CD14-positive monocyte (primary cell): Measurements from ENCODE around the gene COL21A1. TPM values are rescaled to one million over a fixed set of nuclear protein-coding genes. Genes with fewer than 3 reads are reported as not detected.

Experiments
- DNase-seq, 3 donors: peaks; one replicate each; pipeline ENCODE4 v3.0.0-alpha.2; 2011 to 2022
- H2AFZ ChIP-seq: 2 replicates; pipeline ENCODE4 v1.6.0; 2012; ENCODE audit warnings: mild to moderate bottlenecking, low read depth, low read length, inconsistent platforms; ENCODE audit not compliant: insufficient read depth, poor library complexity, severe bottlenecking
- H3K27ac ChIP-seq, 2 donors: 1 replicate in 1 of 2; 2 replicates in 1 of 2; pipeline ENCODE4 v1.5.1; 2012 to 2013; ENCODE audit warnings: low read length in 2 of 2, control low read depth in 1 of 2, inconsistent platforms in 1 of 2, low read depth in 1 of 2, mild to moderate bottlenecking in 1 of 2
- H3K27me3 ChIP-seq, 2 donors: one replicate each; pipeline versions ENCODE4 v1.6.0 to v1.6.1; 2011 to 2013; ENCODE audit warnings: low read length in 2 of 2; ENCODE audit not compliant: control insufficient read depth in 2 of 2, insufficient read depth in 2 of 2
- H3K36me3 ChIP-seq, 2 donors: replicated peaks in 1 of 2; 1 replicate in 1 of 2; 2 replicates in 1 of 2; pipeline versions ENCODE4 v1.5.1 to v1.6.1; 2012 to 2013; ENCODE audit warnings: low read length in 2 of 2, control low read depth in 1 of 2, inconsistent platforms in 1 of 2, mild to moderate bottlenecking in 1 of 2; ENCODE audit not compliant: insufficient read depth in 2 of 2, control insufficient read depth in 1 of 2
- H3K4me1 ChIP-seq, 2 donors: 1 replicate in 1 of 2; 2 replicates in 1 of 2; pipeline versions ENCODE4 v1.5.1 to v1.6.1; 2012 to 2013; ENCODE audit warnings: low read length in 2 of 2, control low read depth in 1 of 2, inconsistent platforms in 1 of 2, mild to moderate bottlenecking in 1 of 2, moderate library complexity in 1 of 2; ENCODE audit not compliant: insufficient read depth in 2 of 2, control insufficient read depth in 1 of 2
- H3K4me2 ChIP-seq: replicated peaks from 2 replicates; pipeline ENCODE3; 2012; ENCODE audit warnings: low read length, moderate library complexity, mild to moderate bottlenecking; ENCODE audit not compliant: poor library complexity, severe bottlenecking; ENCODE audit errors: extremely low read depth
- H3K4me3 ChIP-seq, 3 experiments: fragments of 200-600 bp in 1 of 3; sonication (generic) in 1 of 3; replicated peaks in 1 of 3; 1 replicate in 2 of 3; 2 replicates in 1 of 3; pipeline ENCODE4 v1.5.1; 2011 to 2013; ENCODE audit warnings: low read length in 3 of 3, mild to moderate bottlenecking in 3 of 3, control low read depth in 2 of 3, low read depth in 2 of 3, inconsistent platforms in 1 of 3, moderate library complexity in 1 of 3
- H3K79me2 ChIP-seq: 2 replicates; pipeline ENCODE4 v1.6.0; 2012; ENCODE audit warnings: mild to moderate bottlenecking, control low read depth, inconsistent platforms, low read length, moderate library complexity; ENCODE audit not compliant: insufficient read depth
- H3K9ac ChIP-seq: 2 replicates; pipeline ENCODE4 v1.6.0; 2017; ENCODE audit warnings: low read length, mild to moderate bottlenecking; ENCODE audit not compliant: insufficient read depth, poor library complexity, severe bottlenecking
- H3K9me3 ChIP-seq, 2 donors: replicated peaks in 1 of 2; 1 replicate in 1 of 2; 2 replicates in 1 of 2; pipeline versions ENCODE4 v1.5.1 to v1.6.1; 2012 to 2013; ENCODE audit warnings: low read length in 2 of 2, control low read depth in 1 of 2; ENCODE audit not compliant: control insufficient read depth in 1 of 2, insufficient read depth in 1 of 2
- H4K20me1 ChIP-seq: 2 replicates; pipeline ENCODE4 v1.6.0; 2012; ENCODE audit warnings: mild to moderate bottlenecking, low read length, control low read depth, moderate library complexity; ENCODE audit not compliant: insufficient read depth
- H3K27ac Mint-ChIP-seq, 7 donors: one replicate each; pipeline ENCODE4 v1.8.0; 2020; ENCODE audit warnings: mild to moderate bottlenecking in 7 of 7, mixed read lengths in 7 of 7, moderate library complexity in 6 of 7, inconsistent platforms in 2 of 7
- H3K27me3 Mint-ChIP-seq, 3 donors: one replicate each; pipeline ENCODE4 v1.8.0; 2021 to 2022; ENCODE audit warnings: low read depth in 3 of 3, mild to moderate bottlenecking in 3 of 3, mixed read lengths in 3 of 3, moderate library complexity in 3 of 3, inconsistent platforms in 1 of 3
- H3K36me3 Mint-ChIP-seq, 2 donors: one replicate each; pipeline ENCODE4 v1.8.0; 2020; ENCODE audit warnings: mixed read lengths in 2 of 2, inconsistent platforms in 1 of 2, mild to moderate bottlenecking in 1 of 2
- H3K4me1 Mint-ChIP-seq: one replicate; pipeline ENCODE4 v1.8.0; 2020; ENCODE audit warnings: mild to moderate bottlenecking, mixed read lengths
- H3K4me3 Mint-ChIP-seq, 2 donors: one replicate each; pipeline ENCODE4 v1.8.0; 2020; ENCODE audit warnings: mild to moderate bottlenecking in 2 of 2, mixed read lengths in 2 of 2, moderate library complexity in 1 of 2
- H3K9me3 Mint-ChIP-seq, 7 donors: one replicate each; pipeline ENCODE4 v1.8.0; 2020 to 2022; ENCODE audit warnings: mixed read lengths in 7 of 7, mild to moderate bottlenecking in 6 of 7, moderate library complexity in 6 of 7, inconsistent platforms in 2 of 7
- WGBS: methylation state at CpG from one replicate; pipeline ENCODE4 v1.1.5; 2013; ENCODE audit warnings: missing lambda C conversion rate; ENCODE audit not compliant: insufficient coverage; 5-methylcytosine and 5-hydroxymethylcytosine counted together
- intact Hi-C, 2 donors: fragments of 100-400 bp; cut with micrococcal nuclease; formaldehyde crosslinking; loops; one replicate each; pipeline versions ENCODE4 v1.15.0 to v1.15.1; 2023
- polyA plus RNA-seq, 3 donors: library from polyadenylated mRNA; depleted of rRNA in 1 of 3; unstranded in 2 of 3; stranded (reverse) in 1 of 3; fragments of 300-500 nt in 2 of 3; fragments of >200 nt in 1 of 3; fragmentation: Illumina TruSeq in 2 of 3; gene quantifications; 1 replicate in 2 of 3; 2 replicates in 1 of 3; pipeline ENCODE4 v1.2.3, GENCODE V29; 2012 to 2021
- TF ChIP-seq, protein P1 (sequence below): fragments of 200-600 bp; IDR thresholded peaks from one replicate; pipeline ENCODE4 v1.8.0; 2022; ENCODE audit warnings: antibody characterized with exemption, mild to moderate bottlenecking

The COL21A1 gene
- polyA plus RNA-seq, 3 donors, result 0.03 TPM; not detected in 2

DNA sequence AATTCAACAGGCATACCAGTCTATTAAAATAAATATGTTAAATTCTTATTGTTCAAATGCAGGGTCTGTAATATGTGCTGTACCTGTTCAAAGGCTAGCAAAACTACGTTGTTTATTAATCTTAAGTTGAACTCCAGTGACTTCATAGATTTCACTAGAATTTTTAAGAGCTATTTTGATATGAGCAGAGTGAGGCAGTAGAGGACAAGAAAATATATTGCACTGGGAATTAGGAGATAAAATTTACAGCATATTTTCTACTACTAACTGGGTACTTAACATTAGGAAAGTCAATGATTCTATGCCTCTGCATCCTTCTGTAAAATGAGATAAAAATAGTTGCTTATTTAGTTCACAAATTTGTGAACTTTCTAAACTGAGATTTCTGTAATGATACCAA lies 209.8 kb downstream of the COL21A1 start:
- no peaks in the 10 kb centered on the region for H3K27me3 ChIP-seq
- H3K9me3 ChIP-seq, result no peaks in the 10 kb centered on the region
- H3K4me1 Mint-ChIP-seq, result peaks cover 13% of the 10 kb centered on the region
- intact Hi-C loops, result no loop called here
- no peak overlapping the region for H3K9ac ChIP-seq
- DNase-seq, result no peak
- H2AFZ ChIP-seq, result no peak overlapping the region
- peaks cover 0 to 6% (median 4%) of the 10 kb centered on the region in 7 donors for H3K9me3 Mint-ChIP-seq
- TF ChIP-seq, protein P1, sequence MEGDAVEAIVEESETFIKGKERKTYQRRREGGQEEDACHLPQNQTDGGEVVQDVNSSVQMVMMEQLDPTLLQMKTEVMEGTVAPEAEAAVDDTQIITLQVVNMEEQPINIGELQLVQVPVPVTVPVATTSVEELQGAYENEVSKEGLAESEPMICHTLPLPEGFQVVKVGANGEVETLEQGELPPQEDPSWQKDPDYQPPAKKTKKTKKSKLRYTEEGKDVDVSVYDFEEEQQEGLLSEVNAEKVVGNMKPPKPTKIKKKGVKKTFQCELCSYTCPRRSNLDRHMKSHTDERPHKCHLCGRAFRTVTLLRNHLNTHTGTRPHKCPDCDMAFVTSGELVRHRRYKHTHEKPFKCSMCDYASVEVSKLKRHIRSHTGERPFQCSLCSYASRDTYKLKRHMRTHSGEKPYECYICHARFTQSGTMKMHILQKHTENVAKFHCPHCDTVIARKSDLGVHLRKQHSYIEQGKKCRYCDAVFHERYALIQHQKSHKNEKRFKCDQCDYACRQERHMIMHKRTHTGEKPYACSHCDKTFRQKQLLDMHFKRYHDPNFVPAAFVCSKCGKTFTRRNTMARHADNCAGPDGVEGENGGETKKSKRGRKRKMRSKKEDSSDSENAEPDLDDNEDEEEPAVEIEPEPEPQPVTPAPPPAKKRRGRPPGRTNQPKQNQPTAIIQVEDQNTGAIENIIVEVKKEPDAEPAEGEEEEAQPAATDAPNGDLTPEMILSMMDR, result no peak
- H3K27me3 Mint-ChIP-seq, result peaks cover 4 to 7% (median 5%) of the 10 kb centered on the region in 3 donors
- no CpG with 5 or more reads among the region's 1 CpG for WGBS
- H3K4me1 ChIP-seq, result peaks cover 6 to 13% of the 10 kb centered on the region in 2 donors
- no peak overlapping the region for H3K4me3 Mint-ChIP-seq
- H3K36me3 Mint-ChIP-seq, result peaks cover 0 to 2% of the 10 kb centered on the region in 2 donors
- no peaks in the 10 kb centered on the region for H4K20me1 ChIP-seq
- no peak overlapping the region for H3K4me3 ChIP-seq
- H3K79me2 ChIP-seq, result no peaks in the 10 kb centered on the region
- H3K27ac ChIP-seq, result no peak overlapping the region
- no peaks in the 10 kb centered on the region for H3K36me3 ChIP-seq
- H3K27ac Mint-ChIP-seq, result no peak overlapping the region
- H3K4me2 ChIP-seq, result no peak overlapping the region

GRCh38 chr6:56036916-56037600 lies 210.3 kb downstream of the COL21A1 start:
- Histone ChIP-seq H3K4me1 (peaks cover 6 to 13% of the 10 kb centered on the region in 2 donors), H3K9ac (no peak overlapping the region), H3K4me3 (no peak overlapping the region), H4K20me1 (no peaks in the 10 kb centered on the region), H3K27me3 (no peaks in the 10 kb centered on the region), H3K27ac (no peak overlapping the region), H3K36me3 (no peaks in the 10 kb centered on the region), H3K79me2 (no peaks in the 10 kb centered on the region), H3K4me2 (no peak overlapping the region), H2AFZ (no peak overlapping the region), H3K9me3 (no peaks in the 10 kb centered on the region)
- Mint-ChIP-seq H3K27me3 (peaks cover 3 to 7% (median 4%) of the 10 kb centered on the region in 3 donors), H3K9me3 (peaks cover 0 to 6% (median 4%) of the 10 kb centered on the region in 7 donors), H3K27ac (no peak overlapping the region), H3K4me3 (no peak overlapping the region), H3K36me3 (peaks cover 0 to 2% of the 10 kb centered on the region in 2 donors), H3K4me1 (peaks cover 13% of the 10 kb centered on the region)
- TF ChIP-seq, protein P1, result no peak
- intact Hi-C loops, result no loop called here
- no peak for DNase-seq
- WGBS, result no CpG with 5 or more reads among the region's 1 CpG
